DMS79 treated with DMSO at 0.1 percent for 48 hours (cell line): ENCODE data around the gene RTN4RL1.

Experiments used
- DNase-seq: peaks from one replicate; lab custom pipeline; 2025; lab: John Stamatoyannopoulos, UW

Gene RTN4RL1

GRCh38 chr17:2025220-2025621 lies at the start of gene RTN4RL1:
Gene RTN4RL1, minus strand, starts transcription at chr17:2025334. Its CDS starts 469 bp downstream, at chr17:2024865.
- DNase-seq: peak; percentile 65

- no peak for DNase-seq
Measured at GRCh38 chr17:2074919-2075318, 49.8 kb upstream of the RTN4RL1 start.

GRCh38 chr17:2071455-2072281 lies 46.5 kb upstream of the RTN4RL1 start:
- no peak for DNase-seq

GRCh38 chr17:2071024-2071385 lies 45.9 kb upstream of the RTN4RL1 start:
- DNase-seq: no peak

- no peak for DNase-seq
Measured at GRCh38 chr17:2070241-2071023, 45.3 kb upstream of the RTN4RL1 start.

GRCh38 chr17:2068519-2069051 lies 43.5 kb upstream of the RTN4RL1 start:
- no peak for DNase-seq

- no peak for DNase-seq
Measured at GRCh38 chr17:2068031-2068518, 42.9 kb upstream of the RTN4RL1 start.

- no peak for DNase-seq
Measured at GRCh38 chr17:2067608-2068024, 42.5 kb upstream of the RTN4RL1 start.

- no peak for DNase-seq
Measured at GRCh38 chr17:2067048-2067561, 42.0 kb upstream of the RTN4RL1 start.

- DNase-seq: no peak
Measured at GRCh38 chr17:2065949-2066400, 40.8 kb upstream of the RTN4RL1 start.

- DNase-seq: no peak
Measured at GRCh38 chr17:2064980-2065785, 40.0 kb upstream of the RTN4RL1 start.

GRCh38 chr17:2064520-2064971 lies 39.4 kb upstream of the RTN4RL1 start:
- no peak for DNase-seq

- DNase-seq: no peak
Measured at GRCh38 chr17:2064147-2064489, 39.0 kb upstream of the RTN4RL1 start.

GRCh38 chr17:2063261-2064146 lies 38.4 kb upstream of the RTN4RL1 start:
- no peak for DNase-seq

- DNase-seq: no peak
Measured at GRCh38 chr17:2062571-2063183, 37.5 kb upstream of the RTN4RL1 start.

GRCh38 chr17:2061441-2061958 lies 36.4 kb upstream of the RTN4RL1 start:
- DNase-seq: no peak

- DNase-seq: no peak
Measured at GRCh38 chr17:2060681-2061440, 35.7 kb upstream of the RTN4RL1 start.

- DNase-seq: no peak
Measured at GRCh38 chr17:2060385-2060658, 35.2 kb upstream of the RTN4RL1 start.
